Measurements from ENCODE around the gene MXRA7.
A peak's percentile ranks its signal among the peaks of the same experiment; 100 is the strongest.

Gene MXRA7

DNA sequence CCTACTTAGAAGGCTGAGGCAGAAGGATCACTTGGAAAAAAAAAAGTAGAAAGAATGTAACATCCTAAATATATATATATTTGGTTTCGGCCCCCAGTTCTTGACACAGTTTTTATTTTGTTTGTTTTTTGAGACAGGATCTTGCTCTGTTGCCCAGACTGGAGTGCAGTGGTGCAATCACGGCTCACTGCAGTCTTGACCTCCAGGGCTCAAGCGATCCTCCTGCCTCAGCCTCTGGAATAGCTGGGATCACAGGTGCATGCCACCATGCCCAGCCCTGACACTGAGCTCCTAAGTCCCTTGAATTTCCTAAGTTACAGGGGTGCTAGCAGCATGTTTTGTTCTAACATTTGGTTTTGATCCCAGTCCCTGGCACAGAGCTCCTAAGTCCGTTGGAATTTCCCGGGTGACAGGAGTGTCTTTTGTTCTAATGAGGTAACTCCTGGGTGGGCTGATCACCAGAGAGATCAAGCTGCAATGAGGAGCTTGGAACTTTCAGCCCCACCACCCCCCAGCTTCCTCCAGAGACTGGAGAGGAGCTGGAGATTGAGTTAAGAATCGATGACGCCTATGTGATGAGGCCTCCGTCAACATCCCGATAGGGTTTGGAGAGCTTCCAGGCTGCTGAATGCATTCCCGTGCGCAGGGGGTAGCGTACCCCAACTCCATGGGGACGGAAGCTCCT, 20.0 kb downstream of the MXRA7 start:
- Histone ChIP-seq H3K27ac (peak overlapping the region in 1 of 2 donors; percentile 20), H3K9me3 (no peaks in the 10 kb centered on the region), H3K36me3 (peaks cover 0 to under 1% (median 0%) of the 10 kb centered on the region in 3 donors), H3K27me3 (no peaks in the 10 kb centered on the region), H3K4me3 (no peak overlapping the region), H3K4me1 (peaks cover 6 to 90% (median 60%) of the 10 kb centered on the region in 4 donors)
- TF ChIP-seq, protein P1, sequence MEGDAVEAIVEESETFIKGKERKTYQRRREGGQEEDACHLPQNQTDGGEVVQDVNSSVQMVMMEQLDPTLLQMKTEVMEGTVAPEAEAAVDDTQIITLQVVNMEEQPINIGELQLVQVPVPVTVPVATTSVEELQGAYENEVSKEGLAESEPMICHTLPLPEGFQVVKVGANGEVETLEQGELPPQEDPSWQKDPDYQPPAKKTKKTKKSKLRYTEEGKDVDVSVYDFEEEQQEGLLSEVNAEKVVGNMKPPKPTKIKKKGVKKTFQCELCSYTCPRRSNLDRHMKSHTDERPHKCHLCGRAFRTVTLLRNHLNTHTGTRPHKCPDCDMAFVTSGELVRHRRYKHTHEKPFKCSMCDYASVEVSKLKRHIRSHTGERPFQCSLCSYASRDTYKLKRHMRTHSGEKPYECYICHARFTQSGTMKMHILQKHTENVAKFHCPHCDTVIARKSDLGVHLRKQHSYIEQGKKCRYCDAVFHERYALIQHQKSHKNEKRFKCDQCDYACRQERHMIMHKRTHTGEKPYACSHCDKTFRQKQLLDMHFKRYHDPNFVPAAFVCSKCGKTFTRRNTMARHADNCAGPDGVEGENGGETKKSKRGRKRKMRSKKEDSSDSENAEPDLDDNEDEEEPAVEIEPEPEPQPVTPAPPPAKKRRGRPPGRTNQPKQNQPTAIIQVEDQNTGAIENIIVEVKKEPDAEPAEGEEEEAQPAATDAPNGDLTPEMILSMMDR (IDR thresholded peaks at IDR 0.05): no peak
- DNase-seq: no peak
- intact Hi-C loops (cut with DNase I; ENCODE audit: low total_unique reads): no loop called here

DNA sequence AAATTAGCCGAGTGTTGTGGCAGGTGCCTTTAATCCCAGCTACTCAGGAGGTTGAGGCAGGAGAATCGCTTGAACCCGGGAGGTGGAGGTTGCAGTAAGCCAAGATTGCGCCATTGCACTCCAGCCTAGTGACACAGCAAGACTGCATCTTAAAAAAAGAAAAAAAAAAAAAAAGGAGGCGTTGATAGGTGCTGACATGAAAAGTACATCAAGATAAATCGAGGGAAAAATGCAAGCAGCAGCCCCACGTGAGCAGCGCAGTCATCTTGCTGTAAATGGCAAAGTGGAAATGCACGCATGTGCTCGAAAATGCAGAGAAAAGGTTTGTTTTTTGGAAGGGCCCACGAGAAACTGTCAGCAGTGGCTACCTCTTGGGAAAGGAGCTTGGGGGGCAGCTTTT, 20.9 kb downstream of the MXRA7 start:
- peaks cover 0 to 10% (median under 1%) of the 10 kb centered on the region in 3 donors for H3K36me3 ChIP-seq
- no peaks in the 10 kb centered on the region for H3K9me3 ChIP-seq
- TF ChIP-seq, protein P1 (IDR thresholded peaks at IDR 0.05): no peak
- DNase-seq: no peak
- no peaks in the 10 kb centered on the region for H3K27me3 ChIP-seq
- H3K4me3 ChIP-seq: no peak overlapping the region
- intact Hi-C loops (cut with DNase I; ENCODE audit: low total_unique reads): no loop called here
- peak overlapping the region in 1 of 2 donors; percentile 84 for H3K27ac ChIP-seq
- peaks cover 6 to 88% (median 53%) of the 10 kb centered on the region in 4 donors for H3K4me1 ChIP-seq

DNA sequence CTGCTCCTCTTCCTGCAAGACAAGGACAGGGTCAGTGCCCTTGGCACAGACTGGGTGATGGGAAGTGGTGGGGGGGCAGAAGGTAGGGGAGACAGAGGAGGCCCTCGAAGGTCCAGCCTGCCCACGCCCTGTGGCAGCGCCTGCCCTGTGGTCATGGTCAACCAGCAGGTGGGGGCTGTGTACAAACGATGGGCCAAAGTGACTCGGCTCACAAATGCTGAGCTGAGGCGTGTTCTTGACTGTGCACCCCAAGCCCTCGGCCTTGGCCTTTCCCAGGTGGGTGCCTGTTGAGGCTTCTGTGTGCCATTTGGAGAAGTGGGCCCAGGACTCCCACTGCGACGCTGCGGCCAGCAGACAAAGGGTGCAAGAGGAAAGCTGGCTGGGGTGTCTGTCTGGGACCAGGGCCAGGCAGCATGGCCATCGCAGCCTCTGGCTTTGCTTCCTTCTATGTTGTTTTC, 22.6 kb downstream of the MXRA7 start:
- H3K4me1 ChIP-seq: peaks cover 6 to 73% (median 42%) of the 10 kb centered on the region in 4 donors
- TF ChIP-seq, protein P1 (IDR thresholded peaks at IDR 0.05): no peak
- H3K27me3 ChIP-seq: no peaks in the 10 kb centered on the region
- peaks cover 15 to 25% (median 17%) of the 10 kb centered on the region in 3 donors for H3K36me3 ChIP-seq
- H3K9me3 ChIP-seq: no peaks in the 10 kb centered on the region
- intact Hi-C loops (cut with DNase I; ENCODE audit: low total_unique reads): no loop called here
- peak overlapping the region; percentile 84 to 89 for H3K27ac ChIP-seq
- DNase-seq: no peak
- H3K4me3 ChIP-seq: peak overlapping the region in 1 of 2 donors; percentile 13

DNA sequence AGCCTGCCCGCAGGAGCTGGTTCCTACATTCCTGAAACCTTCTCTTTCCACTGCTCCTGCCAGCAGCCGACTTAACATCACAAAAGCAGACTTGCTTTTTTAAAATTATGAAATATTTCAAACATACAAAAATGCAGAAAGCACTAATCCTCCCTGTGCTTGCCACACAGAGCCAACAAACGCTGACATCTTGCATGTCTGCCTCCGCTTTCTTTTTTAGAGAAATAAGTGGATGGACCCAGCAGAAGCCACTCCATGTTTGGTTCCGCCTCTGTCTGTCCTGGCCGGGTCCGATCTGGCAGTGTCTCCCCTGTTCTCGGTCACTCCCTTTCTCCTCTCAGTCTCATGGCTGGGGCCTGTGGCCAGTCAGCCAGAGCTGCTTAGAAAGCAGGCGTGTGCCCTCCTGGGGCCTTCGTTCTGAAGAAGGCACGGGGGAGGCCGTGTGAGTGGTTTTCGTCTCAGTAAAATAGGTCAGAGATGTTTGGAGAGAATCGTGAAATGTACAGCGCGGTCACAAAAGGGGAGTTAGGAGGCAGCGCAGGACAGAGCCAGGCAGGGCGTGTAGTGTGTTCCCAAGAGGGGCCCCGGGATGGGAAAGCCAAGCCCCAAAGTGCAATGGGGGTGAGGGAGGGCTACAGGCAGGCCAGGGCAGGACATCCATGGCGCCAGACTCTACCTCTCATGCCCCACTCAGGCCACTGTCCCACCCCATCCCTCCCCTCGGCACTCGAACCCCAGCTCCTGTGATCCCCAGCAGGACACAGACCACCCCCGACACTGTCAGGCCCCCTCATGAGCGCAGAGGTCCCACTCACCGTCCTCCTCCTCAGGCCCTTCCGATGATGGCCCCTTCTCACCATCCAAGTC, 23.2 kb downstream of the MXRA7 start:
- peak overlapping the region in 1 of 2 donors; percentile 13 for H3K4me3 ChIP-seq
- TF ChIP-seq, protein P1 (IDR thresholded peaks at IDR 0.05): no peak
- peaks cover 20 to 32% (median 22%) of the 10 kb centered on the region in 3 donors for H3K36me3 ChIP-seq
- H3K27ac ChIP-seq: peak overlapping the region; percentile 84 to 89
- no peaks in the 10 kb centered on the region for H3K9me3 ChIP-seq
- peaks cover 6 to 68% (median 44%) of the 10 kb centered on the region in 4 donors for H3K4me1 ChIP-seq
- peak; percentile 86 to 91 for DNase-seq
- intact Hi-C loops (cut with DNase I; ENCODE audit: low total_unique reads): no loop called here
- H3K27me3 ChIP-seq: no peaks in the 10 kb centered on the region

DNA sequence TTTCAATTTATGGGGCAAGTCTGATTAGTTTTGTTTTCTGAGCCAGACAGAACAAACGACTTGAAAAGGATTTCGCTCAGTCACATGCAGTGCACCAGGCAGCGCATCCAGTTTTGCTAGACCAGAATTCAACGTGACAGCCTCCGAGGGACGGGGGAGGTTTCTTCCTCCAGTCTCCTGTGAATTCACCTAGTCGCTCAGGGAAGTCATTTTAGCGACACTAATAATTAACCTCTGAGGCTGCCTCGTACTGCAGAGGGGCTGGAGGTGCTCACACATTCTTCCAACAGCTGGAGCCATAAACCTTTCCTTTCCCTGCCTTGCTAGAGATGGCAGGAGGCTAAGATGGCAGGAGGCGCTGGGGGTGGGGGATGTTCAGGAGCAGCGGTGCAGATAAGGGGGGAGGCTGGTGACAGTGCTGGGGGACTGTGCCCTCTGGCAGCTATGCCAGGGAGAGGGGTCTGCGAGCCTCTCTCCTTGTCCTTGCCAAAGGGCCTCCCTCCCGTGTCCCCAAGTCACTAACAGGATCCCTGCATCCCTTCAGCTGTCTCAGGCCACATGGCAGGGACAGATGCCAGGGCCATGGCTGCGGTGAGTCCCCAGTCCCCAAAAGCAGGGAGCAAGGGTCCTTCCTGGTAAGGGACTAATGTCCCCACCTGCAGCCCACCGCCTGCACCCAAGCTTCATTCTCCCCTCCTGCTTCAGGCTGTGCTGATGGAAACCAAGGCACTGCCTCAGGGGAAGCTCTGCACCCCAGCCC, 24.0 kb downstream of the MXRA7 start:
- Histone ChIP-seq H3K9me3 (no peaks in the 10 kb centered on the region), H3K36me3 (peaks cover 28 to 39% (median 30%) of the 10 kb centered on the region in 3 donors), H3K4me3 (no peak overlapping the region), H3K4me1 (peaks cover 6 to 69% (median 48%) of the 10 kb centered on the region in 4 donors), H3K27ac (peak overlapping the region; percentile 84 to 89), H3K27me3 (no peaks in the 10 kb centered on the region)
- DNase-seq: no peak
- TF ChIP-seq, protein P1 (IDR thresholded peaks at IDR 0.05): no peak
- intact Hi-C loops (cut with DNase I; ENCODE audit: low total_unique reads): no loop called here

Data from tibial artery (tissue), 4 donors.